ENCODE results near the gene TPP2. TPM values are rescaled to one million over a fixed set of nuclear protein-coding genes. Genes with fewer than 3 reads are reported as not detected.

TPP2 gene
- total RNA-seq, 4 donors from 2014 or later: 77.3 to 229 (median 99.1) TPM

DNA sequence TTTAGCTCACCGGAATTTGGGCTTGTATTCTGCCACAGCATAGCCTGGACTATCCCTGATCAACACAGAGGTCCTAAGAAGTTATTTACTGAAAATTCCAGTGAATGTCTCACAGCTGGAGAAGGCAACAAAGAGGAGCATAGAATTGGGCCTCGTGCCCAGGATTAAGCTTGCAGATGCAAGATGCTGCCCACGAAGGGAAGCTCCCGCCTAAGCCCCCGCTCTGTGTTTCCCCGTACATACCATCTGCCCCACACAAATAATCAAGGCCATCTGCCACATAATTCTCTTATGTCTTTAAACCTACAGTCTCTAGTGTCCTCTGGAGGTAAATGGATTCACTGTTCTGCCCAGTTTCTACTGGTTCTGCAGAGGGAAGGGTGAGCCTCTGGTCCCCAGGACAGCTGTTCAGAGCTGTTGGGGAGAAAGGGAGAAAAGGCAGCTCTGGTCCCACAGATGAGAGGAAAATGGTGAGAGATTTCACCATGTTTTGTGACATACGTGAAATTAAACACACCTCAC, 7.4 kb upstream of the TPP2 start:
- H3K36me3 ChIP-seq: no peaks in the 10 kb centered on the region
- intact Hi-C loops (cut with DNase I): loop anchor here (10.0 kb wide), 1 partner anchor 135 kb away; no protein-coding TSS in a partner anchor

DNA sequence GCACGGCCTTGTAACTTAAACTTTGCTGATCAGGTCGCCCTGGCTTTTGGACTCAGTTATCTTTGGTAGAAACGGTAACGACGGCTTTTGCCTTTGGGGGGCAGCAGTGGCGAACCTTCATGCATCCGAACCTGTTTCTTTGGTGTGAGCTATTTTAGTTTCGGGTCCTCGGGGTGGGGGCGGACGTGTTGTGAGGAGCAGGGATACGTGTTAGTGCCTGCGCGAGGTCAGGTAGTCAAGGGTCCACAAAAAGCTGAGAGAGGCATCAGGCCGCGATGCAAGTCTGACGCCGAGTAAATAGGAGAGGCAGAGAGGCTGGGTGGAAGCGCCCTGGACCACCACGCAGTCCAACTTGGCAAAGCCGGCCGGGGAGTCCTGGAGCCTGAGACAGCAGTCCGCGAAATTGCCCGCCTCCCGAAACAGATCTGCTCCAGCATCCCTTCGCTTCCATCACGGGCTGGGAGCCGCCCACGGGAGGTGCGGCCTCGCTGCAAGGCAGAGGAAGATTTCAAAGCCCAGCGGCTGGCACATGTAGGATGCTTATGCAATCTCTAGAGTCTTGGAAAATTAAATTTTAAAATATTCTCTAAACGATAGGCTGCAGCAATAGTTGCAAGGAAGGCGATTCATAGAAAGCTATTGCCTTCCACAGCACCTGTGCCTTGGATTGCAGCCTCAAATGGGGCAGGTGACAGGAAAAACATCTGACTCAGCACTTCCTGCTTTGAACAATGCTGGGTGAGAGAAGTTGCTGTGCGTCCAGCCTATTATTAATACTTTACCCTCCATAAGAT, 4.6 kb upstream of the TPP2 start:
- H3K27me3 ChIP-seq: no peaks in the 10 kb centered on the region
- H3K36me3 ChIP-seq: no peaks in the 10 kb centered on the region
- intact Hi-C loops (cut with DNase I): loop anchor here (5.0 kb wide), 1 partner anchor 205 kb away; the partner anchor contains the start of genes BIVM and POGLUT2
- H3K4me1 ChIP-seq: peaks cover 5 to 14% of the 10 kb centered on the region in 2 donors
- H3K27ac ChIP-seq: peak overlapping the region; percentile 51 to 63 (median 57)
- WGBS, 2 donors: 1% methylated on average over 29 to 36 of the region's 36 CpGs
- peak; percentile 75 for DNase-seq
- H3K4me3 ChIP-seq (replicated peaks in 1 of 3): peak overlapping the region in 2 of 3 donors; percentile 46 to 49
- H3K9me3 ChIP-seq: no peaks in the 10 kb centered on the region
- TF ChIP-seq POLR2A (IDR thresholded peaks at IDR 0.05): peak in 1 of 2 donors; percentile 11
- TF ChIP-seq, protein P1, sequence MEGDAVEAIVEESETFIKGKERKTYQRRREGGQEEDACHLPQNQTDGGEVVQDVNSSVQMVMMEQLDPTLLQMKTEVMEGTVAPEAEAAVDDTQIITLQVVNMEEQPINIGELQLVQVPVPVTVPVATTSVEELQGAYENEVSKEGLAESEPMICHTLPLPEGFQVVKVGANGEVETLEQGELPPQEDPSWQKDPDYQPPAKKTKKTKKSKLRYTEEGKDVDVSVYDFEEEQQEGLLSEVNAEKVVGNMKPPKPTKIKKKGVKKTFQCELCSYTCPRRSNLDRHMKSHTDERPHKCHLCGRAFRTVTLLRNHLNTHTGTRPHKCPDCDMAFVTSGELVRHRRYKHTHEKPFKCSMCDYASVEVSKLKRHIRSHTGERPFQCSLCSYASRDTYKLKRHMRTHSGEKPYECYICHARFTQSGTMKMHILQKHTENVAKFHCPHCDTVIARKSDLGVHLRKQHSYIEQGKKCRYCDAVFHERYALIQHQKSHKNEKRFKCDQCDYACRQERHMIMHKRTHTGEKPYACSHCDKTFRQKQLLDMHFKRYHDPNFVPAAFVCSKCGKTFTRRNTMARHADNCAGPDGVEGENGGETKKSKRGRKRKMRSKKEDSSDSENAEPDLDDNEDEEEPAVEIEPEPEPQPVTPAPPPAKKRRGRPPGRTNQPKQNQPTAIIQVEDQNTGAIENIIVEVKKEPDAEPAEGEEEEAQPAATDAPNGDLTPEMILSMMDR (IDR thresholded peaks at IDR 0.05): peak in 5 of 6 experiments; percentile 33 to 76 (median 69)

More for the DNA sequence above, 7.4 kb upstream of the TPP2 start:
- TF ChIP-seq, protein P1 (IDR thresholded peaks at IDR 0.05): no peak
- TF ChIP-seq POLR2A (IDR thresholded peaks at IDR 0.05): no peak
- no peak overlapping the region for H3K27ac ChIP-seq
- H3K9me3 ChIP-seq: no peaks in the 10 kb centered on the region
- DNase-seq: no peak
- peaks cover 0 to 7% of the 10 kb centered on the region in 2 donors for H3K4me1 ChIP-seq
- H3K4me3 ChIP-seq (replicated peaks in 1 of 3): no peak overlapping the region
- H3K27me3 ChIP-seq: no peaks in the 10 kb centered on the region
- 88 to 90% methylated on average over 7 of the region's 7 CpGs for WGBS, 2 donors

DNA sequence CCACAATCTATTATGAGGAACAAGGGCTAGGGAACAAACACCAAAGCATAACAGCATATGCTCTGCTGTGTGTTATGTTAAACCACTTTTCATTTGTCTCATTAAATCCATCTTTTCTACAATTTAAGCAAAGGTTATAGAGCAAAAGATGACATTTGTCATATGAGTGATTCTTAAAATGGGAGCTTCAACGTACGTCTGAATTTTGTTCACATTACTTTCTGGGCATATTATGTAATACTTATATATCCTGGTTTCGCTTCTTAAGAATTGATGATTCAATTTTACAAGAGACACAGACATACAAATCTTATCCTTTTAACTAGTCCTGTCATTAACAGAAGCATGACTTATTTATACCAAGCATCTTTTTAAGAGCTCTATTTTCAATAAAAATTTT, 3.3 kb upstream of the TPP2 start:
- 88 to 91% methylated on average over 3 of the region's 3 CpGs for WGBS, 2 donors
- TF ChIP-seq, protein P1 (IDR thresholded peaks at IDR 0.05): no peak
- TF ChIP-seq POLR2A (IDR thresholded peaks at IDR 0.05): no peak
- no peak overlapping the region for H3K27ac ChIP-seq
- DNase-seq: no peak
- H3K9me3 ChIP-seq: no peaks in the 10 kb centered on the region
- H3K27me3 ChIP-seq: no peaks in the 10 kb centered on the region
- no peak overlapping the region for H3K4me3 ChIP-seq (replicated peaks in 1 of 3)
- intact Hi-C loops (cut with DNase I): loop anchor here (5.0 kb wide), 1 partner anchor 204 kb away; the partner anchor contains the start of genes BIVM and POGLUT2
- no peaks in the 10 kb centered on the region for H3K36me3 ChIP-seq
- H3K4me1 ChIP-seq: peaks cover 10 to 16% of the 10 kb centered on the region in 2 donors

DNA sequence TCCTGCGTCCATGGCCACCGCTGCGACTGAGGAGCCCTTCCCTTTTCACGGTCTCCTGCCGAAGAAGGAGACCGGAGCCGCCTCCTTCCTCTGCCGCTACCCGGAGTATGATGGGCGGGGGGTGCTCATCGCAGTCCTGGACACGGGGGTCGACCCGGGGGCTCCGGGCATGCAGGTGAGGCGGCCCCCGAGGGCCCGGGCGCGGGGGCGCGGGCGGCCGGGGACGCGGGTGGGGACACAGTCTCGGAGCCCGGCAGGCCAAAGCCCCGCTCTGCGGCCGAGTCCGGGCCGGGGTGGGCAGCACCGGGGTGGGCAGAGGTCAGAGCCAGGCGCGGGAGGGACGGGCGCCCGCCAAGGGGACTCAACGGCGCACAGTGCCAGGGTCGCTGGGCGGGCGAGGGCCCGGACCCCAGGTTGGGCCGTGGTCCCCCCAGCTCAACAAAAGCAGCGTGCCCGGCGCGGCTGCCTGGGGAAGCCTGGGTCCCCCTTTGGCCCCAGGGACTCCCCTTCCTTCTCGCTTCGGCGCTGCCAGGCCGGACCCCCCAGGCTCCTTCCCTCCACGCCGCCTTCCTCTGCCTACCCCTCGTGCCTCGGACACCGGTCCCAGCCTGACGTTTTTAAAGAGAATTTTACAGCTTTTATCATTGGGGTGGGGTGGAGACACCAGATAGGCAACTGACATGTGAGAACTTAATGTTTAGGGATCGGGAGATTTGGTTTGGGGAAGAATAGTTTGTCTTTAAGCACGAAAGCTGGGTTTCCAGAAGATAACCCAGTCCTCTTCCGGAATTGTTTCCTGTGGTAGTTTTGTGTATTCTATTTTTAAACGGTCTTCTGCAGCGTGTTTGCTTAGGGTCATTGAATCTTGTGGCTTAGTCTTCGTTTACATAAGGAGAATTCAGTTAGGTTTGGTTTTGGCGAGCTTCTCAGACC, 509 bp downstream of the TPP2 start:
- Histone ChIP-seq H3K9me3 (no peaks in the 10 kb centered on the region), H3K4me1 (peaks cover 28 to 36% of the 10 kb centered on the region in 2 donors), H3K36me3 (no peaks in the 10 kb centered on the region), H3K4me3 (replicated peaks in 1 of 3) (peak overlapping the region; percentile 61 to 99 (median 79)), H3K27me3 (no peaks in the 10 kb centered on the region), H3K27ac (peak overlapping the region; percentile 97 to 99 (median 97))
- intact Hi-C loops (cut with DNase I): loop anchor here (5.0 kb wide), 1 partner anchor 245 kb away; no protein-coding TSS in a partner anchor
- WGBS, 2 donors: 0 to 2% methylated on average over 17 to 21 of the region's 67 CpGs
- peak in 1 of 2 donors; percentile 42 for TF ChIP-seq POLR2A (IDR thresholded peaks at IDR 0.05)
- TF ChIP-seq, protein P1 (IDR thresholded peaks at IDR 0.05): no peak
- DNase-seq: peak; percentile 25 to 27

Measured in thyroid gland (tissue), 4 donors.